GM19397 (cell line): Measurements from ENCODE around the gene MRPL10.
A peak's percentile ranks its signal among the peaks of the same experiment; 100 is the strongest.

Experiments
- ATAC-seq: cut with Tn5 transposase; IDR thresholded peaks from one replicate; pipeline ENCODE4 v1.9.1; 2021; ENCODE audit warnings: mild to moderate bottlenecking, moderate library complexity; ENCODE audit not compliant: unreplicated experiment

Gene MRPL10

DNA sequence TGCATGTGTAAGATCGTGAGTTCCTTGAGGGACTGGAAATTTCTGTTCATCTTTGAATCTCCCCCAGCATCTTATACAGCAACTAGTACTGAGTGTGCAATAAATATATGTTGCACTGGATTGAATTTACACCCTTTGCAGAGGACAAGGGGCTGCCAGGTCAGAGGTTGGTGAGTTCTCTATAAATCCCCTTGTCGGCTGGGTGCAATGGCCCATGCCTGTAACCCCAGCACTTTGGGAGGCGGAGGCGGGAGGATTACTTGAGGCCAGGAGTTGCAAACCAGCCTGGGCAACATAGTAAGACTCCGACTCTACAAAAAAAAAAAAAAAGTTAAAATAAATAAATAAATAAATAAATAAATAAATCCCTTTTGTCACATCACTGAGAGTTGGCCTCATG lies 29.0 kb upstream of the MRPL10 start:
- no peak for ATAC-seq

DNA sequence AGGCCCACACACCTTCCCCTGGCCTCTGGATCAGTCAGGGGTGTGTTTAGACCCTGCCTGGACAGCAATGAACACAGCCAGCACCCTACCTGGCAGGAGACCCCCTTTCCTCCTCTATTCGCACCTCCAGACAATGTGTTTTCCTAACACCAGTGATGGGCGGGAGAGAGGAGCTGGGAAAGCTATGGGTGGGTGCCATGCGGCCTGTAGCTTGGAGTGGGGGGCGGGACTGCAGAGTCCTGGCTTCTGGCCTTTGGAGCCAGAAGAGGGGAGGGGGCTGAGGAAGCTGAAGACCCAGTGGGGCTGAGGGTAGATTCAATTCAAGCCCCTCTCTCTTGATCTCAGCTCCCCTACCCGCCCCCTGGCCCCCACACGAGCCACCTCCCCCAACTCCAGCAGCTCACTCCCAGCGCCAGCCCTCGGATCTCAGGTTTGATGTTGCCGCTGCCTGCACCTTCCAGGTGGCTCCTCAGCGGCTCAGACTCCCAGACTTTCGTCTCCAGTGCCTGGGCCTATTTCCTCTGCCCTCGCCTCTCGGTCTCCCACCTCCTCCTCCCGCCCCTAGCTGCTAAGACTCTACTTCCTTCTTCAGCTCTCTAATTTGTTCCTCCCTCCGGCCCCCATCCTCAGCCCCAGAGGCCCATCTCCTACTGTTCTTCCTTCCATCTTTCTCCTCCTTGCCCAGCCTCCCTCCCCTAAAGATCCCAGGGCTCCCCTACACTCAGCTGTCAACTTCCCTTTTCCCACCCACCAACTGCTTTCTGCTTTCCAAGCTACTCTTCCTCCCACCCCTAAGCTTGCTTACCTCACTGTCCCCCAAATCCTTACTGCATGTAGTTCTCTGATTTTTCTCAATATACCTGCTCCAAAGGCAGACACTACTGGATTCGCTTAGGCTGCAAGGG lies 26.5 kb upstream of the MRPL10 start:
- ATAC-seq, result no peak

DNA sequence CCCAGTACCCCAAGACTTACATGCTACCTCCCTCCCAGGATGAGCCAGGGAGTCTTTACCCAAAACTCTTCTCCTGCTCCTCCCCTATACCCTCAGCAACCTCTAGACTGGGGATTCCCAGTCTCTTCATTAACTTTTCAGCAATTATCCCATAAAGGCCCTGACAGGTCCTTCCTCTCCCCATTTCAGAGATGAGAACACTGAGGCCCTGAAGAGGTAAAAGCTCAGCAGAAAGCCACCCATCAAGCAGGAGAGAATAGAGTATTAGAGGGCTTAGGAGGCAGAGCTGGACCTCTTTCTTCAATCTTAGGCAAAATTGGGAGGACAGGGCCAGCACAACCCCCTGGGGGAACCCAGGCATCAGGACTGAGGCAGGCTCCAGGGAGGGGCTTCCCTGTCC lies 25.5 kb upstream of the MRPL10 start:
- no peak for ATAC-seq

DNA sequence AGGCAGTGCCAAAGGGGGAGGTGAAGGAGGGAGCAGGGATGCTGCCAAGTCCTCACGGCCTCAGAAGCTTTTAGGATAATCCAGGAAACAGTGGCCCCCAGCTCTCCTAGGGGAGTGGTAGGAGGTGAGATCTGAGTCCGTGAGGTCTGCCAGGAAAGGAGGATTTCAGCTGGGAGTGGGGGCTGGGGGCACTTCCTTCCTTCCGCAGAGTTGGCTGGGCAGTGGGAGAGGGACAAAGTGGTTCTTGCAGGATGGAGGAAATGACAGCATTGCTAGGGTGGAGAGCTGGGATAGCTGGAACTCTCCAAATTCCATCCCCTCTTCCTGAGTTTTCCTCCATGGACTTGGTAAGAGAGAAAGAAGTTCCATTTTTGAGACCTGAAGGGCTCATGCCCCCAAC lies 24.4 kb upstream of the MRPL10 start:
- ATAC-seq, result no peak

DNA sequence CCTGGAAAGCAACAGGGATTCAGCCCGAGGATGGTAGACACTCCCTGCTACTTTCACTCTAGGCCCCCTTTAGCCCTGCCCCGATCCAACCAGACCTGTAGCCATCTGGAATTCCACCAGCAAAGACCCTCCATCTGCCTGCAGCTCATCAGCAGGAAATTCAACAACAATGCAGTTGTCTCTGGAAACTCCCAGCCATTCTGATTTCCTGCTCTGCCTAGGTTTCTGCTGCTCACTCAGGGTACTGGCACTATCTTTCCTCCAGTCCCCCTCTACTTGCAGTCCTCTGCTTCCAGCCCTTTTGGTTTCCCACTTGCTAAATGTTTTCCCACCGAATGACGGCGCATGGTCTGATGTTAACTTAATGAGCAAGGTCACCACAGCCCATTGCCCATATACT lies 22.3 kb upstream of the MRPL10 start:
- no peak for ATAC-seq

DNA sequence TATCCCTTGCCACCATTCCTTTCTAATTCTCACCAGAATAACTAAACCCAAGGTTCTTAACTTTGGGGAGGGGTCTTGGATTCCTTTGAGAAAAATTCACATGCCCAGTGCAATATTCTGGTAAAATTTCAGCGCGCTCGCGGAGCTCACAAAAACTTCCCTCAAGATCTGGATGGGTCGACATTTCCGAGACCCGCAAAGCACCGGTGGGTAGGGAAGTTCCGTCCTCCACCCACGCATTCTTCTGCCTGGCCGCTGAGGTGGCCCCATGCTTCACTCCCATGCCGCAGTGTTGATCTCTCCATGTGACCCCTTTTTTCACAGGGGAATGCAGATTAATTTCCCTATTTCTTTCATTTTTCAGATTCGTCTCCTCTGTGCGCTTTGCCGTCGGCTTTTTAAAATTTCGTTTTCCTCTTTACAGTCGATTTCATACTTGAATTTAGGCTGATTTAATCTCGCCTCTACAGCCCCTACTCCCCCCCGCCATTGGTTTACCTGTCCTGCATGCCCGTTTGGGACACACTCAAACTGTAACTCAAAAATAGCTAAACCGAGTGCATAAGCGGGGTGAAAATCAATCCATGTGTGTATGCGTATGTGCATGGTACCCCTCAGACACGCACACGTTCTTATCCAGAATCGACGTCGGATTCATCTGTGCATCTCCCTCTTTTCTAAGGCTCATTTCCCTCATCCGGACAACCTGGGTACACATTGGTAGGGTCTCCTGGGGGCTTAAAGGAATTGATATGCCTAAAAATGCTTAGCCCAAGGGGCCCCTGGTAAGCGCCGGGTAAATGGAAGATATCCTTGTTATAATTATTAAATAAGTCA lies 21.0 kb upstream of the MRPL10 start:
- ATAC-seq, result no peak

DNA sequence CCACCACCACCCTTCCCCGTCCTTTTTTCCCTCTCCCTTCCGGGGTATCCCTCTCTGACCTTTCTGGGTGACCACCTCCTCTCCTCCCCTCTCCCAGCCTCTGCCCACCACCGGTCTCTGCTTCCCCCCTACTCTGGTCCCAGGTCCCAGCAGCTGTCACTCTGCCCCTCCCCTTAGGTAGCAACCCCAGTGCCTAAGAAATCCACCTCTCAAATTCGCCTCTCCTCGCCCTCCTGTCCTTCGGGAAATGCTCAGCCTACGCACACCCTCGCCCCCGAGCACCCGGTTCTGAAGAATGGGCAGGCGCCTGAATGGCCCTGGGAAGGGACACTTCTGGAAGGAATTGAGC lies 20.4 kb upstream of the MRPL10 start:
- no peak for ATAC-seq

DNA sequence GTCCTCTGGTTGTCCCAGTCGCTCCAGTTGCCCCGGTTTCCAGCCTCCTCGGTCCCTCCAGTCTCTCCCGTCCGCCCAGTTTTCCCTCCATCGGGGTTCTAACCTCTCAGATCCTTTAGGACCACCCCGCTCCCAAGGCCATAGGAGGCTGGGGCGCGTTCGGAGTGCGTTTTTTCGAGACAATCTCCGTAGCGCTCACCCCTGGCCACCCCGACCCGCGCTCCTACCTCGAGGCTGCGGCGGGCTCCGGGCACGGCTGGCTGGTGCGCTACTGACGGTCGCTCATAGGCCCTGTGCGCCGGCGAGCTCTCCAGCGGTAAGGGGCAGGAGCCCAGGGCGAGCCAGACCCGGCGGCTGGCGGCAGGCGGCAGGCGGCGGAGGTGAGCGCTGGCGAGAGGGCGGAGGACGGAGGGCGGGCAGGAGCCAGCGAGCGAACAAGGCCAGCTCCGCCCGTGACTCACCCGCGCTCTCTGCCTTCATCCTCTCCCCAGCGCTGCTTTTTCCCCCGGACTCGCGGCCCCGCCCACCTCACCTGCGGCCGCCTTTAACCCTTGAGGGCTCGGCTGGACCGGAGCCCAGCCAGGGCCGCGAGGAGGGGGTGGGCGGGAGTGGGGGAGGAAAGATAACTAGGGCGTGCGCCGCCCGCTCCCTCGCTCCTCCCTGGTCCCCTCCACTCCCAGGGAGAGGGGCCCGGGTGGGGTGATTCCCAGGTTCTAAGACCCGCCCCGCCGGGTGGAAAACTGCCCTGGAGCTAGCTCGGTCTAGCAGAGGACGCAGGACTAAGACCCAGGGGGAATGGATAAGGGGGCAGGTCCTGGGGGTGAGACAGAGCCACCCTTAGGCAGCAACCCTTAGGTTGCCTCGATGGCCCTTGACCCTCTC lies 19.6 kb upstream of the MRPL10 start, which contains the start of gene SP6:
SP6 (minus strand) TSS at position 472 of the 882 bp plus-strand sequence. CDS start 2,734 bp downstream, outside the sequence.
- ATAC-seq, result no peak

DNA sequence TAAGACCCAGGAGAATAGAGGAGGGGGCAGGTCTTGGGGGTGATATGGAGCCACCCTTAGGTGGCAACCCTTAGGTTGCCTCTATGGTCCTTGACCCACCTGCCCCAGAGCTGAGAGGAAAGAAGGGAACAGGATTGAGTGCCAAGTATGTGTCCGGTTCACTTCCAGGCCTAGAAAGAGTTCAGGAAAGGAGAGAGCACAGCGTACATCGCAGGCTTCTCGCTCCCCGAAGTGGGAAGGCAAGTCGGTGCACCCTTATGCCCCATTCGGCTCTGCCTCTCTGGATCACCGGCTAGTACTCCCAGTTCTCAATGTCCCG lies 19.0 kb upstream of the MRPL10 start:
- ATAC-seq, result no peak

DNA sequence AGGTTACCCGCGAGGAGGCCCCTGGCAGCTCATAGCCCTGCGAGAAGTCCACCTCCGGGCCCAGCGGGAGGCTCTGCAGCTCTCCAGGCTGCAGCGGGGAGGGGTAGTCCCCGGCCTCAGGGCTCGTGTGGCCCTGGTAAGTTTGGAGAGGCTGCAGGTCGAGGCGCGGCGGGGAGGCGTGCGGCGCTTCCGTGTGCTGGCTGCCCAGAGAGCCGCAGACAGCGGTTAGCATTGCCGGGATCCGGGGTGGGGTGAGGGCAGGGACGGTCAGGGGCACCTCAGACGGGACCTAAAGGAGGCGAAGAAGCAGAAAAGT lies 16.8 kb upstream of the MRPL10 start:
- no peak for ATAC-seq

DNA sequence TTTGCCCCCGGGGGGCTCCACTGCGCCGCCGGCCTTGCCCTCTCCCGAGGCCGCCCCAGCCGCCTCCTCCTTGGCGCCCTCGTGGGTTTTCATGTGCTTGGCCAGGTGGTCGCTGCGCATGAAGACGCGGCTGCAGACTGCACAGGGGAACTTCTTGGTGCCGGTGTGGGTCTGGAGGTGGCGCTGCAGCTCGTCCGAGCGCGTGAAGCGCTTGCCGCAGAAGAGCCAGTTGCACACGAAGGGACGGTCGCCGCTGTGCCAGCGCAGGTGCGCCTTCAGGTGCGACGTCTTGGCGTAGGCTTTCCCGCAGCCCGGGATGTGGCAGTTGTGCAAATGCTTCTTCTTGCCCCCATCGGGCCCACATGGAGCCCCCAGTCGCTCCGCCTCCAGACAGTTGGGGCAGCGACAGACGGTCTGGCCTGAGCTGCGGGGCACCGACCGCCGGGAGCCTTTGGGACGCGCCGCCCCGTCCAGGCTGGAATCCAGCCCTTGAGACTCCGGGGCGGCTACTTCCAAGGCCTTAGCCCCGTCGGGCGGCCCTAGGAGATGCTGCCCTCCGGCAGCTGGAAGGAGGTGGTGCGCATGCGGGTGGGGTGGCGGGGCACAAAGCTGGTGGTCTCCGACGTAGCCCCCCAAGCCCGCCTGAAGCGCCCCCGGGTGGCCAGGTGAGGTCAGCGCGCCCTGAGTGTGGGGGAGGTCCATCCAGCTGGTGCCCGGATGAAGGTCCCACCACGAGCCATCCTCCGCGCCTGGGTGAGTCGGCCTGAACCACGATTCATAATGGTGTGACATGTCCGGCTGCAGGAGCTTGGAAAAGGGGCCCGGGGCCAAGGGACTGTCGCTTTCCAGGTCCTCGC lies 16.2 kb upstream of the MRPL10 start:
- ATAC-seq, result no peak

DNA sequence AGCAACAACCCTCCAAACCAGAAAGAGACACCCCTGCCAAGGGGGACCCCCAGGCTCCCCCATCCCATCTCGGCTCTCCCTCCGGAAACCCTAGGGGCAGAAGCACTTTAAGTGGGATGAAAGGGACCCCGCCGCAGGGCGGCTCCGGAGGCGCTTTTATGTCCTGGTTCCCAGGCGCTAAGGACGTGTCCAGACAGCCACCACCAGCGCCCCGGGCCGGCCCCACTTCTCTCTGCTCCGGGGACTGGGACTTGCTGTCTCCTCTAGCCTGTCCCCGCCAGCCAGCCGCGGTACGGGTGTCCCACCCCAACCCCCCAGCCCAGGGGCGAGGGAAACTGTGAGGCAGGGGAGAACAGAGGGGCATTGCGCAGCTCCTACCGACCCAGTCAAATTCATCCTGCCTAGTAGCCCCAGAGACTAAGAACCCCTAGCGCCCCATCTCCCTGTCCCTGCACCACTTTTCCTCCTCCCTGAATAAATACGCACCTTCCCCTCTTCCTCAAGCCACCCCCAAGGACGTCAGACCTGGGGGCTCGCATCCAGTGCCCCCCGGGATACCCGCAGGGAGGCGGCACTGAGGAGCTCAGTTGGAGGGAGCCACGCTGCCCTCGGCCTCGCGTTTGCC lies 15.5 kb upstream of the MRPL10 start:
- ATAC-seq, result no peak

DNA sequence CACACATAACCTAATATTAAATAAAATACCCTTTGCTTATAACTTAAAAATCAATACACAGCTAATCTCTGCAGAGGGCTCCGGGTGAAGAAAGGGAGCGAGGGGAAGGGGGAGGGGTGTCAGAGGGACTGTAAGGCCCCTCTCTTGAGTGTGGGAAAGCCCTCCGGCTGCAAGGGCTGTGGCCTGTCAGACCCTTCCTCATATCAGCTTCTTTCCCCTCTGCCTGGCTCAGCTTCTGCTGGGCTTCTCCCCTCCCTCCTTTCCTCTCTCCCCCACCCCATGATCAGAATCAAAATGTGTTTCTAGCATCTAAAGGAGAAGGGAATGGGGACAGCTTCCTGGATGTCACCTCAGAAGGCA lies 14.4 kb upstream of the MRPL10 start:
- no peak for ATAC-seq

DNA sequence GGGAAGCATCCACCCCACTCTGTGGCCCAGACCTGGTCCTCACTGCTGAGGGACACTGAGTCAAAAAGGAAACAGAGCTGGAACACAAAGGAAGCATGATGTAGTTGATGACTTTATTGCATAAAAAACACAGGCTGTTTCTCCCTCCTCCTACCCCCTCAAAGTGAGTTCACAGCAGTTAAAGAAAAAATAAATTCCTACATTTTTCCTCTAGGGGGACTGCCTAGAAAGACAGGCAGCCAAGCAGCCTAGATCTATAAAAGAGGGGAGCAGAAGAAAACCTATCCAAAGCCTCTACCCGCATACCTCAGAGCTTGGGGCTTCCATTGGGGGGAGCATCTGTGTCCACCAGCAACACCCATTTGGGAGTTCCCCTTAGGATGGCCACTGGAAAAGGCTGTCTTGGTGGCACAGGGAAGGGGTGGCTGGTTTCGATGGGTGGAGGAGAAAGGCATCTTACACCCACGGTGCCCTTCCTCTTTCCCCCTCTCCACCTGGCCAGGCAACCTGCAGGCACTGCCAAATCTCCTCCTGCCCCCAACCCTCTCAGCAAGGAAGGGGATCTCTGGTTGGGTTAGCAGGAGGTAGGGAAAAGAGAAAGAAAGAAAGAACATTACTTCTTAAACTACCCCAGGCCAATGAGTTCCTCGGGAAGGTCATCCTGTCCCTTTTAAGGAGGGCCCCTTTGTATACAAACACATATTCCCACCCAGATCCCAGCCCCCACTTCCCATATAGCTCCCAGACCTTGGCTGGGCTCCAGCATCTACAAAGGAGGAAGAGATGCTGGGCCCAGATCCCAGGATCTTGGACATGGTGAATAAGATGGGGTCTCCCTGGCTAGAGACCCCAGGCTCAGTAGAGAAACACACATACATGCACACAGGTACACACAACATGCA lies 13.7 kb upstream of the MRPL10 start:
- ATAC-seq, result no peak

DNA sequence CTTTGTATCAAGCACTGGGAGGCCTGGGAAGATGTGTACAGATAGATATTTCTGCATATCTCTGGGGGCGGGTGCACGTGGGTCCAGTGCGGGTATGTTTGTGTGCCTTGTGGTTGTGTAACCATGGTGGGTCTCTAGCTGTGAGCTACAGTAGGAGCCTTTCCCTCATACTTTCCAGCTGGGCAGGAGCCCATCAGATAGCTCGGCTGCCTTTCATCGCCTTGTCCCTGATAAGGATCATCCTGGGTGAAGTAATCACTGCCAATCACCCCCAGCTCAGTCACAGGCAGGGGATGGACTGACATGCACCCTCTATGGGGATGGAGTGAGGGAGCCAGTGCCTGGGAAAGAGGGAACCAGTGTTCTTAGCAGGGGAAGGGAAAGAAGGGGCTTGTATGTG lies 12.9 kb upstream of the MRPL10 start:
- no peak for ATAC-seq

DNA sequence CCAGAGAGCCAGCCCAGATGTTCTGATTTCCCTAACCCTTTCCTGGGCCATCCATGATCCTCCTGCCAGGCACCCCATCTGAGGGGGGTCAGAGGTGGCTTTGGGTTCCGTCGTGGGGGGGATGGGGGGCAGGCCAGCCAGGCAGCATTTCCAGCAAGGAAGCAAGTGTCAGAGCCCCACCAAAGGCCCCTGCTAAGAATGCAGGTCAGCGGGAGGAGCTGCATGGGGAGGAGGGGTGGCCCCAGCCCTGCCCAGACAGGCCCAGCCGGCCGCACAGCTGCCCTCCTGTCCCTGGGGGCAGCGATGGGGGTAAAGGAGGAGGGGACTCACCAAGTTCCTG lies 12.0 kb upstream of the MRPL10 start:
- no peak for ATAC-seq

DNA sequence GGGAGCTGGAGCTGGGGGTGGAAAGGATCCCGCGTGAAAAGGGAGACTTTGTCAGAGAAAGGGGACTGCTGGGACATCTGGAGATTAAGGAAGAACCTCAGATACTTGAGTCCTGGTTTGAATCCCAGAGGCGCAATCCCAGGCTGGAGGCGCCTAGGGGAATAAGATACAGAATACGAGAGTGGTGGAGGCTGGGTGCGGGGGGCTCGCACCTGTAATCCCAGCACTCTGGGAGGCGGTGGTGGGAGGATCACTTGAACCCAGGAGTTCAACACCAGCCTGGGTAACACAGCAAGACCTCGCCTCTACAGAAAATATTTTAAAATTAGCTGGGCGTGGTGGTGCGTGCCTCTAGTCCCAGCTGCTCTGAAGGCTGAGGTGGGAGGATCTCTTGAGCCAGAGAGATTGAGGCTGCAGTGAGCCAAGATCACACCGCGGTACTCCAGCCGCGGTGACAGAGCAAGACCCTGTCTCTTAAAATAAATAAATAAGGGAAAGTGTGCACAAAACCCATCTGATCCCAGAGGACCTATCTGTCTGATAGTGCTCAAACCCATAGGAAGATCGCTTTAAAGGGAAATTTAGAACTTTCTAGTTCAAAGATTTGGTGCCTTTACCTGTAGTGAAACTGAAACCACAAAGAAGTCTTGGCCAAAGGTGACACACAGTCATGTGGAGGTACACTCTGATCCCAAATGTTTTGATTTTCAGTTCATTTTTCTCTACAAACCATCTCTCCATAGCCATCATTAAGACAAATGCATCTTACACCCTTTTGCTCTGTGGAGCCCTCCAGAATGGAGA lies 10.3 kb upstream of the MRPL10 start:
- no peak for ATAC-seq

DNA sequence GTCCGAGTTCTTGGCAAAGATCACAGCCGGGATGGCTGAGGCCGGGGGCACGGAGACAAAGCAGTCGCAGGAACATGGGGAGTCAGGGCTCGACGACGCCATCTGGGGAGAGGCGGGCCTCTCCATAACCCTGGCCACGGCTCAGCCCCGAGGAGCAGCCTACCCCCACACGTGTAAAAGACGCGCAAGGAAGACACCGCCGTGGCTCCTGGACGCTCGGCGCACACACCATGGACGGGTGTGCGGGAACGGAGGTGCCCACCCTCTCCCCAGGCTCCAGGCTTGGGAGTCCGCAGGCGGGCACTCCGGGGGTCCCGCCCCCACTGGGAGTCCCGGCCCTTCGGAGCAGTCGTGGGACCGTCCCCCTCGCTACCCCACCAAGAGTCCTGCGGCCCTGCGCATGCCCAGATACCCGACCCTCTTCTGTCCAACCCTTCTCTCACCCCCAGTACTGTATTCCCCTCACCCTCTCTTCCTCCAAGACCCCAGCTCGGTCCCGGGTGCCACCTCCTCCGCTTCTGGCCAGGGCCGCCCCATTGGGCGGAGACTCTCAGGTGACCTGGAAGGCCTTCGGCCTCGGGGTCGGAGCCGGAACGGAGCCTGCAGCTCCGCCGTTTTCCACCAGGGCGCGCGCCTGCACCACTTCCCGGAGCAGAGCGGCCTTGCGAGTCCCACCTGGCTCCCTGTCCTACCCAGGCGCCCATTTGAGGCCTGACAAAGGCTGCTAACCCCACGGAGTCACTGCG lies 9.6 kb upstream of the MRPL10 start, which contains the start of gene SCRN2:
SCRN2 (minus strand) TSS at position 532 of the 746 bp plus-strand sequence; CDS start at position 102, 430 bp downstream.
- peak; percentile 86 for ATAC-seq
